ENCODE data around the gene RWDD4. TPM values are rescaled to one million over a fixed set of nuclear protein-coding genes. Genes with fewer than 3 reads are reported as not detected.

The RWDD4 gene
- total RNA-seq = 15.6 and 16.8 TPM in 2 replicates

DNA sequence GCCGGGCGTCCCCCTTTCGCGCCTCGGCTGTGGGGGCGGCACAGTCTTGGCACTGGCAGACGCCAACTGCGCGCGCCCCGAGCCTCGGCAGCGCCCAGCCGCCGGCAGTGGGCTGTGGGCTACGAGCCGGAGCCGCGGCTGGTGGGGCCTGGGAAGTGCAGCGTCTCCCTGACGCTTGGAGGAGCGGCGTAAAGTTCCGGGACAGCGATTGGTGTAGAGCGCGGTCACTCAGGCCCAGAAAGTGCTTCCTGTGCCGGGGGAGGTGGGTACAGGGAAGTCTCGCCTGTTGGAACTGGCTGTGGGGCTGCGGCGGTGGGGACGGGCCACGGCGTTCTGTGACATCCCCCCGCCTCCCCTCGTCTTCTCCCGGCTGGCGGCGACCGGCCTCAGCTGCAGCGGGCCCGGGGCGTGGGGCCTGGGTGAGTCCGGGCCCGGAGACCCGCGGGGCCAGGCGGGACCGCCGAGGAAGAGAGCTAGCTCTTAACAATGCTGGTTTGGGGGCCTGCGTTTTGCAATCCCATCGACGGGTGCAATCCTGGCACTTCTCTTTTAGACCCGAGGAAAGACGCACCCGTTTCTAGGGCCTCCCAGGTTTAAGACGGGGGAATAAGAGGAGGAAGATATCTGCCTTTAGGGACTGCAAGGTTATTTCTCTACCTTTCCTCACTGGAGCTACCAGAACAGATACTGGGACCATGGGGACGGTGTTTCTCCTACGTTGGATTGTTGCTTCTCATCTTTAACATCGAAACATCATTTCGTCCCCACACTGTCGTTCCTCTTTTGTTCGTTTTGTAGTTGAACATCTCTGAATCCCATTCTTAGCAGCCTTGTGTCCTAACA, at the start of gene RWDD4, which contains the start of gene TRAPPC11:
RWDD4 (minus strand) TSS at position 157 of the 843 bp plus-strand sequence. CDS start 233 bp downstream, outside the sequence.
TRAPPC11 (plus strand) TSS at position 265 of the 843 bp plus-strand sequence. CDS start 4,575 bp downstream, outside the sequence.
- peak; percentile 86 for DNase-seq (ENCODE audit: extremely low read depth, low read depth, low spot score)

DNA sequence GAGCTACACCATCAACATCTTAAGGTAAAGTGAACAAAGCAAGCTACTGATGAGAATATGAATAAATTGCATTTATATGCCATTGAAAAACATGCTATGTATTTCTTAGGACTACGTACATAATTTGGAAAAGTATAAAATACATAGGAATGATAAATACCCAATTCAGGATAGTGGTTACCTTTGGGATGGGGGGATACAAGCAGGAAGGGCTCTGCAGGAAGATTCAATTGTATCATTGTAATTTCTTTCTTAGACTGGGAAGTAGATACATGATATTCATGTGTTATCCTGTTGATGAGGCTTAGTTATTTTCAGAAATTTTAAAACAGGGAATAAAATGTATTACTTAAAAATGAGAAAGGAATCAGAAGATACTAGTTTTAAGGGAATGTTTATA, 43.5 kb upstream of the RWDD4 start:
- no peak for DNase-seq (ENCODE audit: extremely low read depth, low read depth, low spot score)

DNA sequence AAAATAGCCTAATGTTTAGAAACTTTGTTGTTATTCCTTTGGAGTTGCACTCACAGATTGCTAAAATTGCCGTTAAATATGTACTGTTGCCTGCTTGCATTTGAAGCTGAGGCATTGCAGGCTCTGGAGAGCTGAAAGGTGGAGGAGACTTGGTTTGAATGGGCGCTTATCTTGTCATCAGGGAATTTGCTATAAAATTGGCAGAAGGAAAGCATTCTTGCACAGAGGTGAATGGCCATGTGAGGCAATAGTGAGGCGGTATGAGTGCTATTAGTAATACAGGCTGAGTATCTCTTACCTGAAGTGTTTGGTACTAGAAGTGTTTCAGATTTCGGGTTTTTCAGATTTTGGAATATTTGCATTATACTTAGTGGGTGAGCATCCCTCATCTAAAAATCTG, 41.4 kb upstream of the RWDD4 start:
- DNase-seq (ENCODE audit: extremely low read depth, low read depth, low spot score) = no peak

DNA sequence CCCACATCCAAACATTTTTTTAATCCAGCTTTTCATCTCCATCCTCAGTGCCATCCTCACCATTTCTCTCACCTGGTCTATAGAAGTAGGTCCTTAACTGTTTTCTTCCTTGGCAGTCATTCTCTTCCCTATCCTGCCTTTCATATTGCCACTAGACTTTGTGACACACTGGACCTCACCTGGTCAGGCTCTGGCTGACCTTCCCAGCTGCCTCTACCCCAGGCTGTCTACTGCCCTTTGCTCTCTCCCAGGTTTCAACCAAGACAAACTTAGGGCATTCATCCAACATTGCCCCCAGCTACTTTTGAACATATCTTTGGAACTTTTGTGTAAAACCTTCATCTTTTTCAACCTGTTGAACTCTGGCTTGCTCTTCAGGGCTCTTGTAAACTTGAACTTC, 39.9 kb upstream of the RWDD4 start:
- DNase-seq (ENCODE audit: extremely low read depth, low read depth, low spot score) = no peak

DNA sequence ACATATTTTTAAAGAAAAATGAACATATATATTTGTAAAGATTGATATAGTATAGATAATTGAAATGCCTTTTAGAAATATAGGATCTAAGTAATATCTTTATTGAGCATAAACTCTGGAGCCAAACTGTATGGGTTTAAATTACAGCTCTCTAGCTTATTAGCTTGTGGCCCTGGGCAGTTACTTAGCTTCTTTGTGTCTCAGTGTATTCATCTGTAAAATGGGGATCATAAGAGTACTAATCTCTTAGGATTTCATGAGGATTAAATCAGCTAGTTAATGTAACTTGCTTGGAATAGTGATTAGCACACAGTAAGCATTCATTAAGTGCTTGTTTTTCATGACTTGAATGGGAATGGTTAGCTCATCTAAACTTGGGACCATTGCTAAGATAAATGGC, 32.9 kb upstream of the RWDD4 start:
- DNase-seq (ENCODE audit: extremely low read depth, low read depth, low spot score) = no peak

DNA sequence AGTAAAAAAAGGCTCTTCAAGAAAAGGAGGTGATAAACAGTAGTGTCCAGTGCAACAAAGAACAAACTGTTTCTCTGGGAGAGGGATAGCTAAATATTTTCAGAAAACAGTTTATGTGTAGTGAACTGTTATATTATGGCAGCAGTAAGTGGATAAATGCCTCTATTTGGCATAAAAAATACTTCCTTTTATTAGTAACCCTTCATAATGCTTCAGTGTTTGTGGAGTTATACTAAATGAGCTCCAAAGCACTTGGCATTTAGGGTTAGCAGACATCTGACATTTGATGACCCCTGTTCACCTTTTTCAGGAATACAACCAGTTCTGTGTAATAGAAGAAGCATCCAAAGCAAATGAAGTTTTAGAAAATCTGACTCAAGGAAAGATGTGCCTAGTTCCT, 32.0 kb upstream of the RWDD4 start:
- DNase-seq (ENCODE audit: extremely low read depth, low read depth, low spot score) = no peak

DNA sequence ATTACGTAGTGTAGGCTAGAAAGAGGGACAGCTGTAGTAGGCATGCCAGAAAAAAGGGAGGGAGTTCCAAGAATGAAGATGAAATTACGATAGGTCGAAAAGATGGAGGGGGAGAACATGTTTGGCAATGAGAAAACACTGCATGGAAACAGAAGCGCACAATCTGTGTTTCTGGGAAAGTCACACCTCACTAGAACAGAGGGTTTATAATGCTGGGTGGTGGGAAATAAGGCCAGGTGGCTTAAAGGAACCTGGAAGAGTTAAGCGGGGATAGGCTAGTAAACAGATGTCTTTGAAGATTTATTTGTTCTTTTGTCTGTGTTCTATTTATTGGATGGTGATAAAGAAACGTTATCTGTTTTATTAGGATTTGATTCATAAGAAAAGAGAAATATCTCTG, 29.2 kb upstream of the RWDD4 start:
- no peak for DNase-seq (ENCODE audit: extremely low read depth, low read depth, low spot score)

DNA sequence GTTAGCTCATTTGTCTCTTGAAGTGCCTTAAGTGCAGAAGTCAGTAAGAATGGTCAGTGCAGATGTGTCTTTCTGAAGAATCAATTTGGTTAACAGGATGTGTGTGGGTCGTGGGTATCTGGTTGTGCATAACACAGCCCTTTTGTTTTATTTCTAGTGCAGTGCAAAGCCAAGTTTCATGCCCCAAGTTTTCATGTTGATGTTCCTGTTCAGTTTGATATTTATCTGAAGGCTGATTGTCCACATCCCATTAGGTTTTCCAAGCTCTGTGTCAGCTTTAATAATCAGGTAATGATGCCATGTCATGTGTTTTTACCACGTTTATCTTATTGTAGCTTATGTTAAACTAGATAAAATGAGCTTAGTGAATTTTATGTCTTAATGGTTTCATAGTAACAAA, 27.5 kb upstream of the RWDD4 start:
- DNase-seq (ENCODE audit: extremely low read depth, low read depth, low spot score) = no peak

DNA sequence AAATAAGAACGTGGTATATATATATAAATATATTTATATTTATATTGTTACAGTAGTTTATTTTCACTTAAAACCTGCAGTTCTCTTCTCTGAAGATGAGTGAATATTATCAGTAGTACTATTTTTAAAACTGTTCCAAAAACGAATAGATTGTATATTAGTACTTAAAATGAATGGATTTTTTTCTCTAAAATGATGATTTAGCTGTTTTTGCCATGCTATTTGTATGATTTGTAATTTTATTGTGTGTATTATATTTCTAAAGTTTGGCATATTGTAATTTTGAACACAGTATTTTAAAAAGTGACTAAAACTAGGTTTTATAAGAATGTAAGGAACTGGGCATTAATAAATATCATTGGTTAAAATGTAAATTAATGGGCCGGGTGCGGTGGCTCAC, 22.1 kb upstream of the RWDD4 start:
- no peak for DNase-seq (ENCODE audit: extremely low read depth, low read depth, low spot score)

DNA sequence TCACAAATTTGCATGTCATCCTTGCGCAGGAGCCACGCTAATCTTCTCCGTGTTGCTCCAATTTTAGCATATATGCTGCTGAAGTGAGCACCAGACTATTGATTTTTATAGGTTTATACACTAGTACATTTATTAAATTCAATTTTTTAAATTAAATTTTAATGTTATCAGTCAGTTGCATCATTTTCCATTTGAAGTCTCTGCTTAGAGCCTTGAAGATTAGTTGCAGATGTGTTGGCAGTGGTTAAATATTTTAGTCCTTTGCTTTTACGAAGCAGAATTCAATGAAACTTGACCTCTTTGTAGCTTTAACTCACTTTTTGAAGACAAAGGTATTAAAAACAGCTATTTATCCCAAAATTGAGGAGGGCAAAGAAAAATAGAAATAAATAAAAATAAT, 16.6 kb upstream of the RWDD4 start:
- DNase-seq (ENCODE audit: extremely low read depth, low read depth, low spot score) = no peak

DNA sequence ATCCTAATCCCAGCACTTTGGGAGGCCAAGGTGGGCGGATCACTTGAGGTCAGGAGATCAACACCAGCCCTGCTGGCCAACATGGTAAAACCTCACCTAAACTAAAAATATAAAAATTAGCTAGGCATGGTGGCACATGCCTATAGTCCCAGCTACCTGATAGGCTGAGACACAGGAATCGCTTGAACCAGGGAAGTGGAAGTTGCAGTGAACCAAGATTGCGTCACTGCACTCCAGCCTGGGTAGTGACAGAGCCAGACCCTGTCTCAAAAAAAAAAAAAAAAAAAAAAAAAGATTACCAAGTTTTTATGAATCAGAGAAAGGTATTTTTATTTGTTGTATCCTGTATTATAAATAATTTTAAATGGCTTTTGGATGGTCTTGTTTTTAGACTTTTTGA, 15.2 kb upstream of the RWDD4 start:
- no peak for DNase-seq (ENCODE audit: extremely low read depth, low read depth, low spot score)

DNA sequence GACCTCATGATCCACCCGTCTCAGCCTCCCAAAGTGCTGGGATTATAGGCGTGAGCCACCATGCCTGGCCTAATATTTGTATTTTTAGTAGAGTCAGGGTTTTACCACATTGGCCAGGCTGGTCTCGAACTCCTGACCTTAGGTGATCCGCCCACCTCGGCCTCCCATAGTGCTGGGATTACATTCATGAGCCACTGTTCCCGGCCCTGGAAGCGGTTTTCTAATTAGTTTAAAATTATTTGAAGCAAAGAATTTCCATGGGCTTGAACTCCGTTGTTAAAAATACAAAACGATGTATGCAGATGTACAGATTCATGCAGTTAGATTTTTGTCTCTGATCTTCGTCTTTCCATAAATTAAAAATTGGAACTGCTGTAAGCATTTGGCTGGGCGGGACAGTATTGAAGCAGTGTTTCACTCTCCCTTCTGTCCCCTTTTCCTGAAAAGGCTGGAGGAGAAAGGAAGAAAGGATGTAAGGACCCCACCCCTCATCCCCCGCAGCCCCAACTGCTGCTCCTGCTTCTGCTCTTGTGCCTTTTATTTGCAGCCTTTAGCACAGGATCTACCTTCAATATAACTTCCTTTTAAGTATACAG, 12.1 kb upstream of the RWDD4 start:
- no peak for DNase-seq (ENCODE audit: extremely low read depth, low read depth, low spot score)

DNA sequence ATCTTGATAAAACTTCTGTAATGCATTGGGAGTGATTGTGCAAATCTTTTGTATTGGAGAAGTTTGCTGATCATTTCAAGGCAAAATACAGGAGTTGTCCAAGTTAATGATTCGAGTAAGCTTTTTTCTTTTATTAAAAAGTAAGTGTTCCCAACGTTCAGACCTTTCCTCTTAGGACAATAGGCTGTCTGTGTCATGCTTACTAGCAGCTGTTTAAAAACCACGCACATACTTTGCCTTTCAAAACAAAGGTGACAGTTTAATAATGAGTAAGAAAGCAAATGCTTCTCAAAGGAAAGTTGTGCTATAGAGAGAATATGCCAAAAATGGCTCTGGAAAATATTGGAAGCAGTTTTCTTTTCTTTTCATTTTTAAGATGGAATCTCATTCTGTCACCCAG, 11.3 kb upstream of the RWDD4 start:
- DNase-seq (ENCODE audit: extremely low read depth, low read depth, low spot score) = no peak

DNA sequence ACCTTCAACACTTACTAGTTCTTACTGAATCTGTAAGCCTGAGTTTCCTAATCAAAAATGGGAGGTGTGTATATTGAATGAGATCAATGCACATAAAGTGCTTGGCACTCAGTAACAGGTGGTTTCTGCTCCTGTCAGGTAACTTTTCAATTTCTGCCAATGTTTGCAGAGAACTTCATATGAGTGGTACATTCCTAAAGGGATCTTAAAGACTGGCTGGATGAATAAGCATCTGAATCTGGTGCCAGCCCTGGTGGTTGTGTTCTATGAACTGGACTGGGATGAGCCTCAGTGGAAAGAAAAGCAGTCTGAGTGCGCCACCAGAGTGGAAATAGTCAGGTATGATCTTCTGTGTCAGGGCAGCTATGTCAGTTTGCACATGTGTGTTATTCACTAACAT, 7.1 kb upstream of the RWDD4 start:
- DNase-seq (ENCODE audit: extremely low read depth, low read depth, low spot score) = no peak

DNA sequence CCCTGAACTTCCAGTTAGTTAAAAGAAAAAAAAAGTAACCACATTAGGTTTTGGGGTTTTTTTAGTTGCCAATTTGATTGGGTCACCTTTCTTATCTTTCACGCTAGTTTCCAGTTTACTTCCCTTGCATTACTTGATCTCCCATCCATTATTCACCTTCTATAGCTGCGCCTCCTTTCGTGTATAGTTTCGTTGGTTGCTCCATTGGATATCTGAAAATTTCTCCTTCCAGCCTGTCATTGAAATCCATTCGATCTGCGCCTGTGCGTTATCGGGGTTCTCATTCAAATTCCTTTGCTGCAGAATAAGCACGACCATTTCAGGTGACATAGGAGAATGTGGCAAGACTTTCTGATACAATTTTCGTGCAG, 872 bp upstream of the RWDD4 start:
- no peak for DNase-seq (ENCODE audit: extremely low read depth, low read depth, low spot score)

DNA sequence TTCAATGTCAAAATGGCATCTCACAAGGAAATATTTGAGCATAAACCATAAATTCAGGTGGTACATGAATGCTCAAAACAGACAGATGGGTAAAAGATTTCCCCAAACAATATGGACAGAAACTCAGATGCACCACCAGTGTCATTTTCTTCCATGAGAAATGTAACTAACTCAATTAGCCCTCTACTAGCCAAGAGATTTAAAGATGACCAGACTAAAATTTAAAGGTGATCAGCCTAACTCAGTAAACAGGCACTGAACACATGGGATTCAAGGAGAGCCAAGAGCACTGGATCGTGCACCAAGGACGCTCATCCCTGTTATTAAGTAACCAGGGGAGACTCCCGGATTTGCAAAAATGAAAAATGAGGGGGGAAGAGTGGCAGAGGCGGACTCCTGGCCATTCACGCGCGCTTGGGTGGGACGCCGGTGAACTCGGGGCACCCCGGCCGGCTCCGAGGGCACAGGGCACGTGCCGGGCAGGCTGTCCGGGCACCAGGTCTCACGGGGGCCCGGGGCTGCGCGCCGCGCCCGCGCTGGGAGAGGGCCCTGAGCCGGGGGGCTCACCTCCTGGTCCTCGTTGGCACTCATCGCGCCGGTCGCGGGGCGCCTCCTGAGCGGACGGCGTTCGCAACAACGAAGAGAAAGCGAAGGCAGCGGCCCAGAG, 490 bp downstream of the RWDD4 start:
- no peak for DNase-seq (ENCODE audit: extremely low read depth, low read depth, low spot score)

DNA sequence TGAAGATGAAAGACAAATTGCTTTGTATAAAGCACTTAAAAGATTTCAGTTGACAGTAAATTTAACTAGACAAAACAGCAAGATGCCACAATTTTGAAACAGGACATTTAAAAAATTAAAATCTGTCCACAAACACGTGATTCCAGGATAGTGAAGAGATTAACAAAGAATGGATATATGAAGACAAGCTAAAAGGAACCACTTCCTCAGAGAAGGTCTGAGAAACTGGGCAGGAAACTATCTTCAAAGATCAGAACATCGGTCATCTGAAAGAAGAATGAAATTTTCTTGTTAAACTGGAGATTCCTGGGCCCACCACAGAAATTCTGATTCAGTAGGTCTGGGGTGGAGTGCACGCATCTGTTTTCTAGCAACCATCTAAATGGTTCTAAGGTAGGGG, 1.4 kb downstream of the RWDD4 start:
- DNase-seq (ENCODE audit: extremely low read depth, low read depth, low spot score) = no peak

DNA sequence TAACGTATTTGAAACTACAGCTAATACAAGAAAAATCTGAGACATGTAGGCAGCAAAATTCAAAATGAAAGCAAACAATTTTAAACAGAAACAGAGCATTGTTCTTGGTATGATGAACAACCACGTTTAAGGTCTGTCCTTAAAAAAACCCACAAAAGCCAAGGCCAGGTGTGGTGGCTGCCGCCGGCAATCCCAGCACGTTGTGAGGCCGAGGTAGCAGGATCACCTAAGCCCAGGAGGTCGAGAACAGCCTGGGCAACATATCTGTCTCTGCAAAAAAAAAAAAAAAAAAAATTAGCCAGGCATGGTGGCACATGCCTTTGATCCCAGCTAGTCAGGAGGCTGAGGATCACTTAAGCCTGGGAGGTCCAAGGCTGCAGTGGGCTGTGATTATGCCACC, 13.7 kb downstream of the RWDD4 start:
- no peak for DNase-seq (ENCODE audit: extremely low read depth, low read depth, low spot score)

DNA sequence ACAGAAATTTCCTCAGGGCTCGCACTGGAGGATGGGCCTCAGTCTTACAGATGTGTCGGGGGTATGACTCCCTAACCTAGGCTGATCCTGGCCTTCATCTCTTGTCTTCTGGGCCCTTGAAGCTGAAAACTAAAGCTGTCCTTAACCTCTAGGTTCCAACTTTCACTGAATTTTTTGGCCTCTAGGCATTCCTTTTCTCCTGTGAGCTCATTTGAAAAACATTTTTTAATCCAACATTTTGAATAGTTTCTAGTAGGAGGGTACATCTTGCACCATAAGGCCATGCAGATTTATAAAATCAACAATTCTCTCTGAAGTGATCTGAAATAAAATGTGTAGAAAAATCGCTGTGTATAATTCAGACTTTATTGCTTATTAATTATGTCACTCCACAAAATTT, 19.7 kb downstream of the RWDD4 start:
- no peak for DNase-seq (ENCODE audit: extremely low read depth, low read depth, low spot score)

DNA sequence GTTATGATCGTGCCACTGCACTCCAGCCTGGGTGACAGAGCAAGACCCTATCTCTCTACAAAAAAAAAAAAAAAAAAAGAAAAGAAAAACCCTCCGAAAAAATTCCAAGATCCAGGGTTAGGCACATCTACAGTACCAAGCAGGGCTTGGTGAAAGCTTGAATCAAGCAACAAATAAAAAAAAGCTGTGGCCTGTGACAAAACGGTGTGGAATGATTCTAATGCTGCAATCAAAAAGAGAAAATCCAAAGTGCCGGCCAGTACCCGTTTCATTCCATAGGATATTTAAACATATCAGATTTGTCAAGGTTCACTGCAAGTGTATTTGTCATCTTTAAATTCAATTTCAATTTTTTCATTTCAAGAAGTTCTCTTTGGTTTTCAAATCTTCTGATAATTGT, 20.5 kb downstream of the RWDD4 start:
- DNase-seq (ENCODE audit: extremely low read depth, low read depth, low spot score) = no peak

DNA sequence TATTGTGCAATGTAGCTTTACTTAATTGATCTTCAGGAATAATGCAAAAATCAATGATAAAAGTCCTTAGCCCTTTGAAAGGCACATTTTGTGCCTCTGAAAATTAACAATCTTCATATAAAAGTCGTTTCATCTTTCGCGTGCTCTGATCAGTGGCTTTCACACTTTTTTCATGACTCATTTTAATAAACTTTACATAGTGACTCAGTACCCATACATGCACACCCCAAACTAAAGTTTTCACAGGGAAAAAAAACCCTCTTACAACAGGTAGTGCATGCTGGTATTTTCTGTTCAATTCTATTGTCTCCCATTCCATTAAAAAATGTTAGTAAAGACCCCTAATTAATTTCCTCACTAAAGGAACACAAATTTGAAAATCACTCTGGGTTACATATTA, 21.5 kb downstream of the RWDD4 start:
- DNase-seq (ENCODE audit: extremely low read depth, low read depth, low spot score) = no peak

DNA sequence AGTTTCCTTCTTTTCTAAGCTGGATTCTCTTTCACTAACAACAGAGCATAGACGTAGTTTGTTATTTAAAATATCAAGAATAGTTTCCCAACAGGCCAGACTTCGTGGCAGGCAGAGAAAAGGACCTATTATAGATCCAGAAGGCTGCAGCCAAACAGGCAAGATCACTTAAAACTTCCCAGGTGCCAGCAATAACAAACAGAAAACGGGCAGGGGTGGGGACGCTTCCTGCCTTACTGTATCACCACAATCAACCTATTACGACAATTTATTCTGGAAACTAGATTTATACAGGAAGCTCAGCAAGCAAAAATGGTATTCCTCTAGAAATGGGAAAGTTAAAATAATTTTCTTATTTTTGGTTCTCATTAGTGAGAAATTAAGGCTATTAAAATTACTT, 22.1 kb downstream of the RWDD4 start:
- no peak for DNase-seq (ENCODE audit: extremely low read depth, low read depth, low spot score)
